MM.1S (cell line): ENCODE data around the gene CD7.

Experiments
- DNase-seq: peaks from one replicate; pipeline ENCODE4 v3.0.0-alpha.2; 2015
- H2AFZ ChIP-seq: fragments of 300-600 bp; sonication (generic); 2 replicates; pipeline ENCODE4 v1.6.0; 2016; ENCODE audit warnings: antibody characterized with exemption, low read length
- H3F3A ChIP-seq: fragments of 300-600 bp; sonication (generic); 2 replicates; pipeline ENCODE4 v1.6.1; 2016; ENCODE audit warnings: mild to moderate bottlenecking, antibody characterized with exemption, low read length, moderate library complexity, mixed read lengths; ENCODE audit not compliant: insufficient read depth
- H3K27ac ChIP-seq: fragments of 300-600 bp; sonication (generic); 2 replicates; pipeline ENCODE4 v1.5.1; 2016; ENCODE audit warnings: mild to moderate bottlenecking, low read length
- H3K27me3 ChIP-seq: fragments of 300-600 bp; sonication (generic); replicated peaks from 2 replicates; pipeline ENCODE4 v1.6.0; 2016; ENCODE audit warnings: low read length; ENCODE audit not compliant: insufficient read depth
- H3K36me3 ChIP-seq: fragments of 300-600 bp; sonication (generic); replicated peaks from 2 replicates; pipeline ENCODE4 v1.6.1; 2016; ENCODE audit warnings: mild to moderate bottlenecking, low read length, mixed read lengths; ENCODE audit not compliant: insufficient read depth
- H3K4me1 ChIP-seq: fragments of 300-600 bp; sonication (generic); 2 replicates; pipeline ENCODE4 v1.6.1; 2016; ENCODE audit warnings: low read length, mixed read lengths
- H3K4me2 ChIP-seq: fragments of 300-600 bp; sonication (generic); 2 replicates; pipeline ENCODE4 v1.6.0; 2016; ENCODE audit warnings: low read depth, low read length
- H3K4me3 ChIP-seq: fragments of 300-600 bp; sonication (generic); 2 replicates; pipeline ENCODE4 v1.5.1; 2016; ENCODE audit warnings: low read length, mixed read lengths
- H3K79me2 ChIP-seq: fragments of 300-600 bp; sonication (generic); 2 replicates; pipeline ENCODE4 v1.6.1; 2016; ENCODE audit warnings: mixed run types, low read length, mixed read lengths
- H3K9ac ChIP-seq: fragments of 300-600 bp; sonication (generic); 2 replicates; pipeline ENCODE4 v1.6.1; 2016; ENCODE audit warnings: low read length, mixed read lengths
- H3K9me2 ChIP-seq: fragments of 300-600 bp; sonication (generic); replicated peaks from 2 replicates; pipeline ENCODE4 v1.6.1; 2016; ENCODE audit warnings: mild to moderate bottlenecking, low read length, mixed read lengths; ENCODE audit not compliant: insufficient read depth
- H3K9me3 ChIP-seq: fragments of 300-600 bp; sonication (generic); replicated peaks from 2 replicates; pipeline ENCODE4 v1.6.1; 2016; ENCODE audit warnings: mild to moderate bottlenecking, low read length, mixed read lengths; ENCODE audit not compliant: insufficient read depth
- H4K20me1 ChIP-seq: fragments of 300-600 bp; sonication (generic); 2 replicates; pipeline ENCODE4 v1.6.1; 2016; ENCODE audit warnings: mild to moderate bottlenecking, low read length, moderate library complexity, mixed read lengths; ENCODE audit not compliant: insufficient read depth
- CTCF ChIP-seq: fragments of 300-600 bp; sonication (generic); IDR thresholded peaks from 2 replicates; pipeline ENCODE4 v1.5.1; 2016; ENCODE audit warnings: antibody characterized with exemption, low read length, mixed read lengths
- EZH2 ChIP-seq: fragments of 300-600 bp; sonication (generic); optimal IDR thresholded peaks from 2 replicates; pipeline ENCODE3; 2017; ENCODE audit warnings: low read depth, mild to moderate bottlenecking, antibody characterized with exemption, low read length, mixed read lengths
- EZH2phosphoT487 ChIP-seq: fragments of 300-600 bp; sonication (generic); IDR thresholded peaks from 2 replicates; pipeline ENCODE4 v1.6.1; 2018; ENCODE audit warnings: antibody characterized with exemption, low read length

CD7 gene

GRCh38 chr17:82327757-82328140, 10.3 kb upstream of the CD7 start:
- Histone ChIP-seq H3F3A (no peaks in the 10 kb centered on the region), H3K36me3 (no peaks in the 10 kb centered on the region), H3K4me3 (no peak overlapping the region), H3K9me2 (no peaks in the 10 kb centered on the region), H3K9ac (no peak overlapping the region), H3K27ac (no peak overlapping the region), H4K20me1 (no peaks in the 10 kb centered on the region), H3K27me3 (no peaks in the 10 kb centered on the region), H3K9me3 (no peaks in the 10 kb centered on the region), H3K79me2 (no peaks in the 10 kb centered on the region), H3K4me2 (no peak overlapping the region), H3K4me1 (peaks cover 26% of the 10 kb centered on the region), H2AFZ (no peak overlapping the region)
- TF ChIP-seq EZH2phosphoT487 = no peak
- TF ChIP-seq EZH2 = no peak
- no peak for TF ChIP-seq CTCF
- no peak for DNase-seq

- DNase-seq = no peak
- H3K4me2 ChIP-seq = no peak overlapping the region
- H3K4me3 ChIP-seq = no peak overlapping the region
- H3K27me3 ChIP-seq = no peaks in the 10 kb centered on the region
- no peaks in the 10 kb centered on the region for H3K79me2 ChIP-seq
- H3K27ac ChIP-seq = no peak overlapping the region
- peaks cover 21% of the 10 kb centered on the region for H3K4me1 ChIP-seq
- H3K9me3 ChIP-seq = no peaks in the 10 kb centered on the region
- H3K36me3 ChIP-seq = no peaks in the 10 kb centered on the region
- TF ChIP-seq EZH2phosphoT487 = no peak
- no peak for TF ChIP-seq EZH2
- TF ChIP-seq CTCF = no peak
- no peaks in the 10 kb centered on the region for H3F3A ChIP-seq
- no peaks in the 10 kb centered on the region for H4K20me1 ChIP-seq
- no peak overlapping the region for H2AFZ ChIP-seq
- no peak overlapping the region for H3K9ac ChIP-seq
- H3K9me2 ChIP-seq = no peaks in the 10 kb centered on the region
Observed at GRCh38 chr17:82327289-82327688, 9.9 kb upstream of the CD7 start.

- TF ChIP-seq EZH2phosphoT487 = no peak
- no peak for TF ChIP-seq CTCF
- TF ChIP-seq EZH2 = no peak
- Histone ChIP-seq H3K4me1 (peaks cover 9% of the 10 kb centered on the region), H3K79me2 (no peaks in the 10 kb centered on the region), H3K36me3 (no peaks in the 10 kb centered on the region), H3K9me2 (no peaks in the 10 kb centered on the region), H4K20me1 (no peaks in the 10 kb centered on the region), H3K4me2 (no peak overlapping the region), H3K27me3 (no peaks in the 10 kb centered on the region), H2AFZ (no peak overlapping the region), H3F3A (no peaks in the 10 kb centered on the region), H3K9ac (no peak overlapping the region), H3K9me3 (no peaks in the 10 kb centered on the region), H3K4me3 (no peak overlapping the region), H3K27ac (no peak overlapping the region)
- no peak for DNase-seq
Observed at GRCh38 chr17:82325286-82326180, 8.1 kb upstream of the CD7 start.
